ENCODE measurements around the gene VAV1. TPM values are rescaled to one million over a fixed set of nuclear protein-coding genes. Genes with fewer than 3 reads are reported as not detected.

VAV1 gene
- total and polyA plus RNA-seq, 2 of the 8 experiments (the other 6 are each of a cell fraction or from before 2014, with no cell fraction given): 0.21 to 0.22 TPM

DNA sequence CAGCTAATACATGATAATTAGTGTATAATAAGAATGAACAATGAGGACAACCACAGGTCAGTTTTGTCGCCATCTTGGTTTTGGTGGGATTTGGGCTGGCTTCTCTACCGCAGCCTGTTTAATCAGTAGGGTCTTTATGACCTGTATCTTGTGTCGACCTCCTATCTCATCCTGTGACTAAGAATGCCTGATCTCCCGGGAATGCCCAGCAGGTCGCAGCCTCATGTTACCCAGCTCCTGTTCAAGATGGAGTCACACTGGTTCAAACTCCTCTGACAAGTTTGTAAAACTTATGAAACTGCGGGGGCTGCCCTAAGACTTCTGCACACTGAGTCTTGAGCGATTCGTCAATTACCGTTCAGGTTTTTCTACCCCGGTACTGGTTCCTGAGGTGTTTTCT is 93.3 kb downstream of the VAV1 start (continued):
- TF ChIP-seq SAP30 (IDR thresholded peaks at IDR 0.05; ENCODE audit: insufficient read depth, insufficient replicate concordance, low read length): no peak
- TF ChIP-seq, protein P1, sequence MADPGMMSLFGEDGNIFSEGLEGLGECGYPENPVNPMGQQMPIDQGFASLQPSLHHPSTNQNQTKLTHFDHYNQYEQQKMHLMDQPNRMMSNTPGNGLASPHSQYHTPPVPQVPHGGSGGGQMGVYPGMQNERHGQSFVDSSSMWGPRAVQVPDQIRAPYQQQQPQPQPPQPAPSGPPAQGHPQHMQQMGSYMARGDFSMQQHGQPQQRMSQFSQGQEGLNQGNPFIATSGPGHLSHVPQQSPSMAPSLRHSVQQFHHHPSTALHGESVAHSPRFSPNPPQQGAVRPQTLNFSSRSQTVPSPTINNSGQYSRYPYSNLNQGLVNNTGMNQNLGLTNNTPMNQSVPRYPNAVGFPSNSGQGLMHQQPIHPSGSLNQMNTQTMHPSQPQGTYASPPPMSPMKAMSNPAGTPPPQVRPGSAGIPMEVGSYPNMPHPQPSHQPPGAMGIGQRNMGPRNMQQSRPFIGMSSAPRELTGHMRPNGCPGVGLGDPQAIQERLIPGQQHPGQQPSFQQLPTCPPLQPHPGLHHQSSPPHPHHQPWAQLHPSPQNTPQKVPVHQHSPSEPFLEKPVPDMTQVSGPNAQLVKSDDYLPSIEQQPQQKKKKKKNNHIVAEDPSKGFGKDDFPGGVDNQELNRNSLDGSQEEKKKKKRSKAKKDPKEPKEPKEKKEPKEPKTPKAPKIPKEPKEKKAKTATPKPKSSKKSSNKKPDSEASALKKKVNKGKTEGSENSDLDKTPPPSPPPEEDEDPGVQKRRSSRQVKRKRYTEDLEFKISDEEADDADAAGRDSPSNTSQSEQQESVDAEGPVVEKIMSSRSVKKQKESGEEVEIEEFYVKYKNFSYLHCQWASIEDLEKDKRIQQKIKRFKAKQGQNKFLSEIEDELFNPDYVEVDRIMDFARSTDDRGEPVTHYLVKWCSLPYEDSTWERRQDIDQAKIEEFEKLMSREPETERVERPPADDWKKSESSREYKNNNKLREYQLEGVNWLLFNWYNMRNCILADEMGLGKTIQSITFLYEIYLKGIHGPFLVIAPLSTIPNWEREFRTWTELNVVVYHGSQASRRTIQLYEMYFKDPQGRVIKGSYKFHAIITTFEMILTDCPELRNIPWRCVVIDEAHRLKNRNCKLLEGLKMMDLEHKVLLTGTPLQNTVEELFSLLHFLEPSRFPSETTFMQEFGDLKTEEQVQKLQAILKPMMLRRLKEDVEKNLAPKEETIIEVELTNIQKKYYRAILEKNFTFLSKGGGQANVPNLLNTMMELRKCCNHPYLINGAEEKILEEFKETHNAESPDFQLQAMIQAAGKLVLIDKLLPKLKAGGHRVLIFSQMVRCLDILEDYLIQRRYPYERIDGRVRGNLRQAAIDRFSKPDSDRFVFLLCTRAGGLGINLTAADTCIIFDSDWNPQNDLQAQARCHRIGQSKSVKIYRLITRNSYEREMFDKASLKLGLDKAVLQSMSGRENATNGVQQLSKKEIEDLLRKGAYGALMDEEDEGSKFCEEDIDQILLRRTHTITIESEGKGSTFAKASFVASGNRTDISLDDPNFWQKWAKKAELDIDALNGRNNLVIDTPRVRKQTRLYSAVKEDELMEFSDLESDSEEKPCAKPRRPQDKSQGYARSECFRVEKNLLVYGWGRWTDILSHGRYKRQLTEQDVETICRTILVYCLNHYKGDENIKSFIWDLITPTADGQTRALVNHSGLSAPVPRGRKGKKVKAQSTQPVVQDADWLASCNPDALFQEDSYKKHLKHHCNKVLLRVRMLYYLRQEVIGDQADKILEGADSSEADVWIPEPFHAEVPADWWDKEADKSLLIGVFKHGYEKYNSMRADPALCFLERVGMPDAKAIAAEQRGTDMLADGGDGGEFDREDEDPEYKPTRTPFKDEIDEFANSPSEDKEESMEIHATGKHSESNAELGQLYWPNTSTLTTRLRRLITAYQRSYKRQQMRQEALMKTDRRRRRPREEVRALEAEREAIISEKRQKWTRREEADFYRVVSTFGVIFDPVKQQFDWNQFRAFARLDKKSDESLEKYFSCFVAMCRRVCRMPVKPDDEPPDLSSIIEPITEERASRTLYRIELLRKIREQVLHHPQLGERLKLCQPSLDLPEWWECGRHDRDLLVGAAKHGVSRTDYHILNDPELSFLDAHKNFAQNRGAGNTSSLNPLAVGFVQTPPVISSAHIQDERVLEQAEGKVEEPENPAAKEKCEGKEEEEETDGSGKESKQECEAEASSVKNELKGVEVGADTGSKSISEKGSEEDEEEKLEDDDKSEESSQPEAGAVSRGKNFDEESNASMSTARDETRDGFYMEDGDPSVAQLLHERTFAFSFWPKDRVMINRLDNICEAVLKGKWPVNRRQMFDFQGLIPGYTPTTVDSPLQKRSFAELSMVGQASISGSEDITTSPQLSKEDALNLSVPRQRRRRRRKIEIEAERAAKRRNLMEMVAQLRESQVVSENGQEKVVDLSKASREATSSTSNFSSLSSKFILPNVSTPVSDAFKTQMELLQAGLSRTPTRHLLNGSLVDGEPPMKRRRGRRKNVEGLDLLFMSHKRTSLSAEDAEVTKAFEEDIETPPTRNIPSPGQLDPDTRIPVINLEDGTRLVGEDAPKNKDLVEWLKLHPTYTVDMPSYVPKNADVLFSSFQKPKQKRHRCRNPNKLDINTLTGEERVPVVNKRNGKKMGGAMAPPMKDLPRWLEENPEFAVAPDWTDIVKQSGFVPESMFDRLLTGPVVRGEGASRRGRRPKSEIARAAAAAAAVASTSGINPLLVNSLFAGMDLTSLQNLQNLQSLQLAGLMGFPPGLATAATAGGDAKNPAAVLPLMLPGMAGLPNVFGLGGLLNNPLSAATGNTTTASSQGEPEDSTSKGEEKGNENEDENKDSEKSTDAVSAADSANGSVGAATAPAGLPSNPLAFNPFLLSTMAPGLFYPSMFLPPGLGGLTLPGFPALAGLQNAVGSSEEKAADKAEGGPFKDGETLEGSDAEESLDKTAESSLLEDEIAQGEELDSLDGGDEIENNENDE (IDR thresholded peaks at IDR 0.05; ENCODE audit: insufficient replicate concordance, low read length): no peak
- TF ChIP-seq KDM4A (IDR thresholded peaks at IDR 0.05; ENCODE audit: low read depth, low read length, severe bottlenecking): no peak
- no peak for TF ChIP-seq SP2 (IDR thresholded peaks at IDR 0.05; ENCODE audit: low read length)
- TF ChIP-seq POU5F1 (IDR thresholded peaks at IDR 0.05; ENCODE audit: low read depth, low read length): no peak
- no peak for TF ChIP-seq SP1 (IDR thresholded peaks at IDR 0.05; ENCODE audit: low read depth, low read length)

Data from H1 (cell line).